ENCODE measurements around the gene RPUSD3. TPM values are rescaled to one million over a fixed set of nuclear protein-coding genes. Genes with fewer than 3 reads are reported as not detected.
A peak's percentile ranks its signal among the peaks of the same experiment; 100 is the strongest.

Gene RPUSD3
- total and polyA plus RNA-seq, 2 donors (not counting 3 experiments of a cell fraction or from before 2014, with no cell fraction given) = 38.9 to 56.6 TPM

DNA sequence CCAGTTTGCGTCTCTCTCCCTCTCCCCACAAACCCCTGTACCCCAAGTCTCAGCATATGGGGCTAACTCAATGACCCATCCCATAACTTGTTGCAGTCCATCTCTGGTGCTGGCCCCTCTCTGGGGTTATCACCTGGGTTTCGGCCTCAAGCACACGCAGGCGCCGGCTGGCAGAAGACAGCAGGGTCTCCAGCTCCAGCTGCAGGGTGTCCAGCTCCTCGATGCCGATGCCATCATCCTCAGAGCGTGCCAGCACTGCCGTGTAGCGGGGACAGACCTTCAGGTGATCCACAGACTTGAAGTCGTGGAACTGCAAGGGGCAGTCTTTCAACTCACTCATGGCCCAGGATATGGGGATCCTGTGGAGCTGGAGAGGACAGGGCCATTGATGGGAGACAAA lies 52.7 kb downstream of the RPUSD3 start:
- intact Hi-C loops (cut with micrococcal nuclease) = loop anchor here (5.0 kb wide), 1 partner anchor 74 kb away; no protein-coding TSS in a partner anchor
- no TSS peak for BruUV-seq (replicated peaks)
- Histone ChIP-seq H3K27me3 (ENCODE audit: control insufficient read depth in 2 of 2, insufficient read depth in 2 of 2, low read length in 2 of 2) (no peaks in the 10 kb centered on the region), H4K20me1 (replicated peaks; ENCODE audit: control insufficient read depth, extremely low read depth, insufficient read depth, low read length) (no peaks in the 10 kb centered on the region), H3K4me1 (ENCODE audit: control insufficient read depth, extremely low read depth, insufficient read depth, low read length) (peaks cover 13% of the 10 kb centered on the region), H3K4me2 (ENCODE audit: insufficient read depth, low read length) (peak overlapping the region; percentile 56), H3K9me1 (replicated peaks; ENCODE audit: control insufficient read depth, extremely low read depth, insufficient read depth, low read length) (no peaks in the 10 kb centered on the region), H3K79me2 (ENCODE audit: control insufficient read depth, insufficient read depth, low read length) (peaks cover 32% of the 10 kb centered on the region), H3K27ac (ENCODE audit: insufficient read depth, low read depth, low read length) (no peak overlapping the region), H3K9ac (replicated peaks; ENCODE audit: extremely low read depth, insufficient read depth, low read length) (no peak overlapping the region), H3K9me3 (replicated peaks; ENCODE audit: control insufficient read depth, insufficient read depth, low read length) (no peaks in the 10 kb centered on the region), H3K4me3 (replicated peaks in 1 of 3; ENCODE audit: insufficient read depth in 1 of 3, low read depth in 1 of 3, low read length in 3 of 3) (no peak overlapping the region), H2AFZ (ENCODE audit: low read depth, low read length) (no peak overlapping the region), H3K36me3 (ENCODE audit: control insufficient read depth in 2 of 2, extremely low read depth in 1 of 2, insufficient read depth in 2 of 2, low read length in 2 of 2) (peaks cover 0 to 3% of the 10 kb centered on the region in 2 experiments)
- DNase-seq (ENCODE audit: low read depth, low spot score) = no peak
- dilution Hi-C loops (cut with MboI; ENCODE audit: extremely low pct_ligation_motif_present, low sequenced_read_pairs) = no loop called here
- ChIA-PET CTCF (interaction anchor here (1.3 to 1.7 kb wide), 2 partner anchors 9 to 42 kb away, joined by 3 to 4 read pairs; partner anchors contain the start of gene OGG1), POLR2A (no interaction called here)
- no peak for FAIRE-seq
- TF ChIP-seq, protein P1, sequence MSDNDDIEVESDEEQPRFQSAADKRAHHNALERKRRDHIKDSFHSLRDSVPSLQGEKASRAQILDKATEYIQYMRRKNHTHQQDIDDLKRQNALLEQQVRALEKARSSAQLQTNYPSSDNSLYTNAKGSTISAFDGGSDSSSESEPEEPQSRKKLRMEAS (IDR thresholded peaks at IDR 0.05; ENCODE audit: insufficient read depth, insufficient read length) = no peak
- TF ChIP-seq EZH2 (IDR thresholded peaks at IDR 0.05; ENCODE audit: borderline replicate concordance, low read depth, low read length, severe bottlenecking) (no peak), FOS (IDR thresholded peaks at IDR 0.05; ENCODE audit: borderline replicate concordance, insufficient read depth, low read length) (no peak), POLR2AphosphoS5 (IDR thresholded peaks at IDR 0.05; ENCODE audit: insufficient read depth, low read depth, low read length) (no peak), GATA2 (IDR thresholded peaks at IDR 0.05; ENCODE audit: insufficient read depth, insufficient read length, low read depth, low read length) (no peak), POLR2A (IDR thresholded peaks at IDR 0.05; ENCODE audit: low read depth, low read length) (no peak), JUN (IDR thresholded peaks at IDR 0.05; ENCODE audit: borderline replicate concordance, insufficient read depth, insufficient read length, low read depth) (no peak), MYC (IDR thresholded peaks at IDR 0.05; ENCODE audit: low read depth, low read length) (no peak)
- TF ChIP-seq, protein P2, sequence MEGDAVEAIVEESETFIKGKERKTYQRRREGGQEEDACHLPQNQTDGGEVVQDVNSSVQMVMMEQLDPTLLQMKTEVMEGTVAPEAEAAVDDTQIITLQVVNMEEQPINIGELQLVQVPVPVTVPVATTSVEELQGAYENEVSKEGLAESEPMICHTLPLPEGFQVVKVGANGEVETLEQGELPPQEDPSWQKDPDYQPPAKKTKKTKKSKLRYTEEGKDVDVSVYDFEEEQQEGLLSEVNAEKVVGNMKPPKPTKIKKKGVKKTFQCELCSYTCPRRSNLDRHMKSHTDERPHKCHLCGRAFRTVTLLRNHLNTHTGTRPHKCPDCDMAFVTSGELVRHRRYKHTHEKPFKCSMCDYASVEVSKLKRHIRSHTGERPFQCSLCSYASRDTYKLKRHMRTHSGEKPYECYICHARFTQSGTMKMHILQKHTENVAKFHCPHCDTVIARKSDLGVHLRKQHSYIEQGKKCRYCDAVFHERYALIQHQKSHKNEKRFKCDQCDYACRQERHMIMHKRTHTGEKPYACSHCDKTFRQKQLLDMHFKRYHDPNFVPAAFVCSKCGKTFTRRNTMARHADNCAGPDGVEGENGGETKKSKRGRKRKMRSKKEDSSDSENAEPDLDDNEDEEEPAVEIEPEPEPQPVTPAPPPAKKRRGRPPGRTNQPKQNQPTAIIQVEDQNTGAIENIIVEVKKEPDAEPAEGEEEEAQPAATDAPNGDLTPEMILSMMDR (IDR thresholded peaks at IDR 0.05; ENCODE audit: extremely low read depth in 1 of 2, insufficient read depth in 1 of 2, low read depth in 1 of 2, low read length in 2 of 2) = no peak

Other genes starting within 250 kb of the RPUSD3 start
- 36.4 and 38.0 TPM in 2 replicates for gene MTMR14, start 194.5 kb downstream of the RPUSD3 start, total RNA-seq
- 32.1 and 38.3 TPM in 2 replicates for gene MTMR14, start 194.5 kb downstream of the RPUSD3 start, polyA plus RNA-seq
- gene CPNE9, start 140.2 kb downstream of the RPUSD3 start, total RNA-seq = not detected in 2 replicates
- not detected in 2 replicates for gene CPNE9, start 140.2 kb downstream of the RPUSD3 start, polyA plus RNA-seq
- gene BRPF1, start 112.3 kb downstream of the RPUSD3 start, total RNA-seq = 23.2 and 26.2 TPM in 2 replicates
- gene BRPF1, start 112.3 kb downstream of the RPUSD3 start, polyA plus RNA-seq = 12.5 and 13.8 TPM in 2 replicates
- 24.1 and 27.2 TPM in 2 replicates for gene OGG1, start 94.1 kb downstream of the RPUSD3 start, total RNA-seq
- gene OGG1, start 94.1 kb downstream of the RPUSD3 start, polyA plus RNA-seq = 32.1 and 36.2 TPM in 2 replicates
- 23.5 and 25.7 TPM in 2 replicates for gene CAMK1, start 74.1 kb downstream of the RPUSD3 start, total RNA-seq
- gene CAMK1, start 74.1 kb downstream of the RPUSD3 start, polyA plus RNA-seq = 24.4 and 28.4 TPM in 2 replicates
- gene TADA3, start 51.5 kb downstream of the RPUSD3 start, total RNA-seq = 31.0 and 31.3 TPM in 2 replicates
- gene TADA3, start 51.5 kb downstream of the RPUSD3 start, polyA plus RNA-seq = 27.8 and 29.6 TPM in 2 replicates
- 197 TPM in 2 replicates for gene ARPC4, start 50.9 kb downstream of the RPUSD3 start, total RNA-seq
- 181 and 217 TPM in 2 replicates for gene ARPC4, start 50.9 kb downstream of the RPUSD3 start, polyA plus RNA-seq
- gene TTLL3, start 33.7 kb downstream of the RPUSD3 start, total RNA-seq = 41.8 and 43.5 TPM in 2 replicates
- 63.7 and 65.2 TPM in 2 replicates for gene TTLL3, start 33.7 kb downstream of the RPUSD3 start, polyA plus RNA-seq
- gene CIDEC, start 36.2 kb upstream of the RPUSD3 start, total RNA-seq = not detected in 2 replicates
- 0.14 TPM in 1 of 2 replicates, not detected in the other for gene CIDEC, start 36.2 kb upstream of the RPUSD3 start, polyA plus RNA-seq
- gene JAGN1, start 46.6 kb upstream of the RPUSD3 start, total RNA-seq = 29.6 and 31.4 TPM in 2 replicates
- gene JAGN1, start 46.6 kb upstream of the RPUSD3 start, polyA plus RNA-seq = 46.5 and 50.1 TPM in 2 replicates
- gene IL17RE, start 58.8 kb upstream of the RPUSD3 start, total RNA-seq = 1.2 and 1.5 TPM in 2 replicates
- gene IL17RE, start 58.8 kb upstream of the RPUSD3 start, polyA plus RNA-seq = 1.3 and 1.6 TPM in 2 replicates
- 16.7 and 19.9 TPM in 2 replicates for gene IL17RC, start 73.1 kb upstream of the RPUSD3 start, total RNA-seq
- gene IL17RC, start 73.1 kb upstream of the RPUSD3 start, polyA plus RNA-seq = 18.7 and 22.3 TPM in 2 replicates
- gene CRELD1, start 89.8 kb upstream of the RPUSD3 start, total RNA-seq = 21.6 and 27.3 TPM in 2 replicates
- gene CRELD1, start 89.8 kb upstream of the RPUSD3 start, polyA plus RNA-seq = 41.2 and 43.9 TPM in 2 replicates
- gene PRRT3, start 108.4 kb upstream of the RPUSD3 start, total RNA-seq = 1.5 and 2.5 TPM in 2 replicates
- gene PRRT3, start 108.4 kb upstream of the RPUSD3 start, polyA plus RNA-seq = 1.5 and 2.0 TPM in 2 replicates
- 63.7 and 69.9 TPM in 2 replicates for gene EMC3, start 142.8 kb upstream of the RPUSD3 start, total RNA-seq
- 124 and 129 TPM in 2 replicates for gene EMC3, start 142.8 kb upstream of the RPUSD3 start, polyA plus RNA-seq
- 23.4 and 26.8 TPM in 2 replicates for gene FANCD2, start 182.4 kb upstream of the RPUSD3 start, total RNA-seq
- 7.1 and 8.2 TPM in 2 replicates for gene FANCD2, start 182.4 kb upstream of the RPUSD3 start, polyA plus RNA-seq

Measured in endothelial cell of umbilical vein (primary cell).